Activated CD4-positive, alpha-beta T cell treated with anti-CD3 and anti-CD28 coated beads, Interleukin-2, Interleukin-4, amounts not matched to agents 100 ng/mL and 50 ng/mL, durations not matched to agents 16 hours and 8 hours (primary cell): Measurements from ENCODE around the gene ZNF35.
A peak's percentile ranks its signal among the peaks of the same experiment; 100 is the strongest.

Experiments used
- DNase-seq: peaks from one replicate; pipeline ENCODE4 v3.0.0-alpha.2; 2020; ENCODE audit warnings: low spot score

Gene ZNF35

DNA sequence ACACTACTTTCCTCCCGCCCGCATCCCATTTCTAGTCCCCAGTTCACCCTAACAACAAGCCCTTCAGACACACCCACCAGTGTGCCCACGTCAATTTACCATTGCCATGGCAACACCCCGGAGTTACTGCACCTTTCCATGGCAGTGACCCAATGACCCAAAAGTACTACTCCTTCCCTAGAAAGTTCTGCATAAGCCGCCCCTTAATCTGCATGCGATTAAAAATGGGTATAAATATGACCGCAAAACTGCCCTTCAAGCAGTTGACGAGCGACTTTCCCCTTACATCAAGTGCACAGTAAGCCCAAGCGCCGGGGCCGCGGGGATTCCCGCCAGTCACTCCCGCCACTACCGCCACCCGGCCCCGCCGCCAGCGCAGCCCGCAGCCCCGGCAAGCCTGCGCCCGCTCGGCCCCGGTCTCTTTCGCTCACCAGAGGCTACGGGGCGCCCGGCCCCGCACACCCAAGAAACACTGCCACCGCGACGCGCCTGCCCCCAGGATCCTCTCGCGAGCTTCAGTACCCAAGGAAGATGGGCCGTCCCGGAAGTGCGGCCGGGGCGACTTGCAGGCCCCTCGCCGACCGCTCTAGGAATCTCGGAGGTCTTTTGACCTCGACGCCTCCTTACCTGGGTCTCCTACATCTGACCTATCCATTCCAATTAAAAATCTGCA is 36.7 kb downstream of the ZNF35 start:
- DNase-seq = peak; percentile 4

GRCh38 chr3:44687898-44688297 is 39.4 kb downstream of the ZNF35 start:
- no peak for DNase-seq
